Measurements from ENCODE around the gene STC2. TPM values are rescaled to one million over a fixed set of nuclear protein-coding genes. Genes with fewer than 3 reads are reported as not detected.

STC2 gene
- total RNA-seq, 1 experiment from 2014 or later = 224 TPM

DNA sequence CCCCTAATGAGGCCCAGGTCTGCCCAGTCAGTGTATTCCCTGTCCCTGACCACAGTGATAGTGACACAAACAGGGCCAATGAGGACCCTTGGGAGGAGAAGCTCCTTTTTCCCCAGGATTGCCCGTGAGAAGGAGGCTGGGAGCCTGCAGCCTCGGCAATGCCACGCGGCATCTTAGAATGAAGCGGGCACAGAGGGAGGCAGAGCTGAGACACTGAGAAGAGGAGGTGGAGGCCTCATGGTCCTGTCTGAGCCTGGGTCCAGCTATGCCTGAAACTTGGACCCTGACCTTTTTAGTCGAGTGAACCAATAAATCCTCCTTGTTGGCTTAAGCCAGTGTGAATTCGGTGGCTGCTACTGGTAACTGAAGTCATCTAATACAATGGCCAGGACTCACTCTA is 28.4 kb downstream of the STC2 start:
- H3K36me3 Mint-ChIP-seq (ENCODE audit: insufficient read depth, unreplicated experiment) = peaks cover 5% of the 10 kb centered on the region
- Histone ChIP-seq H3K4me1 (peaks cover 67% of the 10 kb centered on the region), H3K27me3 (replicated peaks; ENCODE audit: control insufficient read depth, insufficient read depth, low read length) (no peaks in the 10 kb centered on the region), H3K36me3 (ENCODE audit: control insufficient read depth, insufficient read depth, low read length) (no peaks in the 10 kb centered on the region), H3K4me3 (ENCODE audit: low read depth, low read length) (no peak overlapping the region), H3K9me3 (no peaks in the 10 kb centered on the region)
- H3K4me1 Mint-ChIP-seq (ENCODE audit: low read depth, unreplicated experiment) = peaks cover 40% of the 10 kb centered on the region
- BruUV-seq (replicated peaks) = no TSS peak
- H3K27ac Mint-ChIP-seq (ENCODE audit: unreplicated experiment) = no peak overlapping the region
- ChIA-PET CTCF (interaction anchor here (1.7 to 2.2 kb wide), 2 partner anchors 29 to 32 kb away, joined by 7 read pairs; partner anchors contain the start of gene STC2), POLR2A (interaction anchor here (1.0 kb wide), 1 partner anchor 28 kb away, joined by 4 read pairs; the partner anchor contains the start of gene STC2)
- H3K9me3 Mint-ChIP-seq (ENCODE audit: unreplicated experiment) = no peaks in the 10 kb centered on the region
- intact Hi-C loops (cut with micrococcal nuclease; ENCODE audit: unreplicated experiment) = no loop called here
- H3K4me3 Mint-ChIP-seq (ENCODE audit: unreplicated experiment) = no peak overlapping the region
- TF ChIP-seq, protein P1, sequence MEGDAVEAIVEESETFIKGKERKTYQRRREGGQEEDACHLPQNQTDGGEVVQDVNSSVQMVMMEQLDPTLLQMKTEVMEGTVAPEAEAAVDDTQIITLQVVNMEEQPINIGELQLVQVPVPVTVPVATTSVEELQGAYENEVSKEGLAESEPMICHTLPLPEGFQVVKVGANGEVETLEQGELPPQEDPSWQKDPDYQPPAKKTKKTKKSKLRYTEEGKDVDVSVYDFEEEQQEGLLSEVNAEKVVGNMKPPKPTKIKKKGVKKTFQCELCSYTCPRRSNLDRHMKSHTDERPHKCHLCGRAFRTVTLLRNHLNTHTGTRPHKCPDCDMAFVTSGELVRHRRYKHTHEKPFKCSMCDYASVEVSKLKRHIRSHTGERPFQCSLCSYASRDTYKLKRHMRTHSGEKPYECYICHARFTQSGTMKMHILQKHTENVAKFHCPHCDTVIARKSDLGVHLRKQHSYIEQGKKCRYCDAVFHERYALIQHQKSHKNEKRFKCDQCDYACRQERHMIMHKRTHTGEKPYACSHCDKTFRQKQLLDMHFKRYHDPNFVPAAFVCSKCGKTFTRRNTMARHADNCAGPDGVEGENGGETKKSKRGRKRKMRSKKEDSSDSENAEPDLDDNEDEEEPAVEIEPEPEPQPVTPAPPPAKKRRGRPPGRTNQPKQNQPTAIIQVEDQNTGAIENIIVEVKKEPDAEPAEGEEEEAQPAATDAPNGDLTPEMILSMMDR (IDR thresholded peaks at IDR 0.05; ENCODE audit: insufficient read depth in 1 of 2, low read depth in 1 of 2, low read length in 1 of 2, severe bottlenecking in 1 of 2, unreplicated experiment in 1 of 2) = no peak
- H3K27me3 Mint-ChIP-seq (ENCODE audit: insufficient read depth, unreplicated experiment) = no peaks in the 10 kb centered on the region
- DNase-seq = no peak

DNA sequence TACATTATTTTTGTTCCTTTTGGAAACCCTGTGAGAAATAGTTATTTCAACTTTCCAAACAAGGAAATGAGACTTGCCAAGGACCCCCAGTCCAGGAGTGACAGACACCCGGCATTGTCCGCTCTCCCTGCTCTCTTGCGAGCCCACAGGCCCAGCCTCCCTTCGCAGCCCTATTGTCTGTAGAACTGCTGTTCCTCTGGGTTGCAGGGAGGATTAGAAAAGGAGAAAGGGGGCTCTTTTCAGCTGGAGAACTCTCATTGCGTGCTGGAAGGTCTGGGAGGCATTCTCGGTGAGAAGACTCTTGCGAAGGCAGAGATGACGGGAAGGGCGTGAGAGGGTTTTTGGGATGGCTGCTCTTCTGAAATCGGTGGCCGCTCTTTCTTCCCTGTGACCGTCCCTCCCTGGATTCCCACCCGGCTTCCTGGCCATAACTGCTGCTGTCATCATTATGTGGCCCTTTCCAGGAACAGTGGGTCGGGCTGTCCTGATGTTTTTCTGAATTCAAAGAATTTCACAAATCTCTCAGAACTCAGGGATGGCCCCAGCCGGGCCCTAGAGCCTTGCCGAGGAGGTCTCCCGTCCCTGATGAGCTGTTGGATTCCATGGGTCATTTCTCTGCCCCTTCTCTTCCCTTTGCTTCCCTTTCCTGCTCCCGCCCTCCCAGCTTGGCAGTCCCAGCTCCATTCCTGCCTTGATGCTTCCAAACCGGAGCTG is 29.8 kb downstream of the STC2 start:
- H3K4me3 Mint-ChIP-seq (ENCODE audit: unreplicated experiment) = no peak overlapping the region
- peaks cover 61% of the 10 kb centered on the region for H3K4me1 ChIP-seq
- H3K27me3 Mint-ChIP-seq (ENCODE audit: insufficient read depth, unreplicated experiment) = no peaks in the 10 kb centered on the region
- no peaks in the 10 kb centered on the region for H3K9me3 ChIP-seq
- peaks cover 42% of the 10 kb centered on the region for H3K4me1 Mint-ChIP-seq (ENCODE audit: low read depth, unreplicated experiment)
- ChIA-PET CTCF (interaction anchor here (2.2 kb wide), 1 partner anchor 31 kb away, joined by 7 read pairs; the partner anchor contains the start of gene STC2), POLR2A (no interaction called here)
- no peaks in the 10 kb centered on the region for H3K9me3 Mint-ChIP-seq (ENCODE audit: unreplicated experiment)
- BruUV-seq (replicated peaks) = no TSS peak
- no peak overlapping the region for H3K4me3 ChIP-seq (ENCODE audit: low read depth, low read length)
- no peaks in the 10 kb centered on the region for H3K36me3 ChIP-seq (ENCODE audit: control insufficient read depth, insufficient read depth, low read length)
- H3K36me3 Mint-ChIP-seq (ENCODE audit: insufficient read depth, unreplicated experiment) = peaks cover 5% of the 10 kb centered on the region
- no peaks in the 10 kb centered on the region for H3K27me3 ChIP-seq (replicated peaks; ENCODE audit: control insufficient read depth, insufficient read depth, low read length)
- TF ChIP-seq, protein P1 (IDR thresholded peaks at IDR 0.05; ENCODE audit: insufficient read depth in 1 of 2, low read depth in 1 of 2, low read length in 1 of 2, severe bottlenecking in 1 of 2, unreplicated experiment in 1 of 2) = no peak
- intact Hi-C loops (cut with micrococcal nuclease; ENCODE audit: unreplicated experiment) = no loop called here
- no peak for DNase-seq
- peak overlapping the region; percentile 22 for H3K27ac Mint-ChIP-seq (ENCODE audit: unreplicated experiment)

DNA sequence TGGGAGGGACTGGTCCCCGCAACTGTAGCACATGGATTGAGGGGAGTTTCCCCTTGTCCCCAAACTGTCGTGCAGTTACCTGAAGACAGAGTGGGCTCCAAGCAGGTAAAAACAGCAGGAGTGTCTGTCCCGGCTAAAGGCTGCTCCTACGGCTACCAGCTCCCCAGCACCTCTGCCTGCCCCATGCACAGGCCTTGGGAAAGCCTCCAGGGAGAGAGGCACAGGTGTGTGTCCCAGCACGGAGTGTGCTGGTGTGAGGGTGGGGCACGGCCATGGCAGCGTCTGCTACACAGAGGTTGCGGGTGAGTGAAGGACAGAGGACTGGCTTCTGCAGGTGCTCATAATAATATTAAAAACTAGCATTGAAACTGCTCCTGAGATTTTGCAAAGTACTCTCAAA is 30.4 kb downstream of the STC2 start:
- no peak overlapping the region for H3K4me3 ChIP-seq (ENCODE audit: low read depth, low read length)
- H3K9me3 Mint-ChIP-seq (ENCODE audit: unreplicated experiment) = no peaks in the 10 kb centered on the region
- intact Hi-C loops (cut with micrococcal nuclease; ENCODE audit: unreplicated experiment) = no loop called here
- no peaks in the 10 kb centered on the region for H3K36me3 ChIP-seq (ENCODE audit: control insufficient read depth, insufficient read depth, low read length)
- peaks cover 5% of the 10 kb centered on the region for H3K36me3 Mint-ChIP-seq (ENCODE audit: insufficient read depth, unreplicated experiment)
- H3K4me3 Mint-ChIP-seq (ENCODE audit: unreplicated experiment) = no peak overlapping the region
- no peaks in the 10 kb centered on the region; the same call in 1 of the 2 replicates for H3K27me3 ChIP-seq (replicated peaks; ENCODE audit: control insufficient read depth, insufficient read depth, low read length)
- peaks cover 37% of the 10 kb centered on the region for H3K4me1 Mint-ChIP-seq (ENCODE audit: low read depth, unreplicated experiment)
- no TSS peak for BruUV-seq (replicated peaks)
- TF ChIP-seq, protein P1 (IDR thresholded peaks at IDR 0.05; ENCODE audit: insufficient read depth in 1 of 2, low read depth in 1 of 2, low read length in 1 of 2, severe bottlenecking in 1 of 2, unreplicated experiment in 1 of 2) = no peak
- CTCF ChIA-PET = interaction anchor here (2.3 kb wide), 1 partner anchor 34 kb away, joined by 8 read pairs; no protein-coding TSS in a partner anchor
- H3K27ac Mint-ChIP-seq (ENCODE audit: unreplicated experiment) = no peak overlapping the region
- no peaks in the 10 kb centered on the region for H3K9me3 ChIP-seq
- no peaks in the 10 kb centered on the region for H3K27me3 Mint-ChIP-seq (ENCODE audit: insufficient read depth, unreplicated experiment)
- no peak for DNase-seq
- H3K4me1 ChIP-seq = peaks cover 60% of the 10 kb centered on the region
- POLR2A ChIA-PET = no interaction called here

Measured in Caco-2 (cell line).